Fibroblast of lung (primary cell): Measurements from ENCODE around the gene MLF2. TPM values are rescaled to one million over a fixed set of nuclear protein-coding genes. Genes with fewer than 3 reads are reported as not detected.
"Not testable (repeated sequence)": the region's sequence is repeated elsewhere in the genome, so short reads cannot be mapped to it uniquely, and the experiment has no call there.

Experiments used
- DNase-seq, 2 donors: peaks; one replicate each; pipeline versions ENCODE4 v3.0.0 to v3.0.0-alpha.2; 2010; ENCODE audit warnings: low read depth in 2 of 2
- H2AFZ ChIP-seq: 2 replicates; pipeline ENCODE4 v1.5.1; 2012; ENCODE audit warnings: low read length, control low read depth, inconsistent platforms
- H3K27ac ChIP-seq: 2 replicates; pipeline ENCODE4 v1.5.1; 2011; ENCODE audit warnings: low read length, control low read depth; ENCODE audit not compliant: insufficient read depth
- H3K27me3 ChIP-seq: 2 replicates; pipeline ENCODE4 v1.5.1; 2011; ENCODE audit warnings: mild to moderate bottlenecking, low read length; ENCODE audit not compliant: control insufficient read depth, insufficient read depth
- H3K36me3 ChIP-seq: 2 replicates; pipeline ENCODE4 v1.5.1; 2011; ENCODE audit warnings: low read length; ENCODE audit not compliant: control insufficient read depth, insufficient read depth
- H3K4me1 ChIP-seq: 2 replicates; pipeline ENCODE4 v1.5.1; 2011; ENCODE audit warnings: low read length; ENCODE audit not compliant: control insufficient read depth, insufficient read depth; ENCODE audit errors: extremely low read depth
- H3K4me2 ChIP-seq: 2 replicates; pipeline ENCODE4 v1.5.1; 2011; ENCODE audit warnings: low read length, control low read depth; ENCODE audit not compliant: insufficient read depth; ENCODE audit errors: extremely low read depth
- H3K4me3 ChIP-seq, 4 experiments: fragments of 200-600 bp in 1 of 4; sonication (generic) in 1 of 4; replicated peaks in 1 of 4; 2 replicates each; pipeline ENCODE4 v1.5.1; 2011 to 2016; ENCODE audit warnings: low read length in 4 of 4, low read depth in 3 of 4, mild to moderate bottlenecking in 3 of 4, control low read depth in 2 of 4, inconsistent platforms in 1 of 4, mixed read lengths in 1 of 4; ENCODE audit not compliant: insufficient read depth in 1 of 4; ENCODE audit errors: control extremely low read depth in 1 of 4
- H3K79me2 ChIP-seq: 2 replicates; pipeline ENCODE4 v1.5.1; 2012; ENCODE audit warnings: mild to moderate bottlenecking, low read length, inconsistent platforms; ENCODE audit not compliant: control insufficient read depth, insufficient read depth
- H3K9ac ChIP-seq: 2 replicates; pipeline ENCODE4 v1.5.1; 2011; ENCODE audit warnings: mild to moderate bottlenecking, low read length, control low read depth; ENCODE audit not compliant: insufficient read depth
- H3K9me3 ChIP-seq: 2 replicates; pipeline ENCODE4 v1.5.1; 2012; ENCODE audit warnings: low read depth, low read length; ENCODE audit not compliant: control insufficient read depth, insufficient read depth
- H4K20me1 ChIP-seq: 2 replicates; pipeline ENCODE4 v1.5.1; 2011; ENCODE audit warnings: low read length; ENCODE audit not compliant: control insufficient read depth, insufficient read depth; ENCODE audit errors: extremely low read depth
- EZH2 ChIP-seq: IDR thresholded peaks from 2 replicates; pipeline ENCODE4 v1.5.1; 2012; ENCODE audit warnings: low read length, control low read depth, mild to moderate bottlenecking; ENCODE audit errors: missing control alignments
- polyA plus RNA-seq, 2 donors: library from polyadenylated mRNA; depleted of rRNA in 1 of 2; stranded (reverse) in 1 of 2; unstranded in 1 of 2; fragments of >200 nt; gene quantifications; 2 replicates each; pipeline ENCODE4 v1.2.1, GENCODE V29; 2011 to 2012; ENCODE audit warnings: missing spikeins in 1 of 2
- total RNA-seq: library from RNA; depleted of rRNA; stranded (reverse); fragments of >200 nt; gene quantifications from 2 replicates; pipeline ENCODE4 v1.2.1, GENCODE V29; 2014
- TF ChIP-seq, protein P1 (sequence below), 2 donors: IDR thresholded peaks in 1 of 2; conservative IDR thresholded peaks in 1 of 2; 1 replicate in 1 of 2; 2 replicates in 1 of 2; pipeline ENCODE4 v1.5.1; 2011 to 2012; ENCODE audit warnings: low read length in 2 of 2, control low read depth in 1 of 2, inconsistent platforms in 1 of 2, low read depth in 1 of 2, mild to moderate bottlenecking in 1 of 2

The MLF2 gene
- total and polyA plus RNA-seq, 2 donors (not counting 1 experiment from before 2014, with no cell fraction given): 106 to 289 TPM

DNA sequence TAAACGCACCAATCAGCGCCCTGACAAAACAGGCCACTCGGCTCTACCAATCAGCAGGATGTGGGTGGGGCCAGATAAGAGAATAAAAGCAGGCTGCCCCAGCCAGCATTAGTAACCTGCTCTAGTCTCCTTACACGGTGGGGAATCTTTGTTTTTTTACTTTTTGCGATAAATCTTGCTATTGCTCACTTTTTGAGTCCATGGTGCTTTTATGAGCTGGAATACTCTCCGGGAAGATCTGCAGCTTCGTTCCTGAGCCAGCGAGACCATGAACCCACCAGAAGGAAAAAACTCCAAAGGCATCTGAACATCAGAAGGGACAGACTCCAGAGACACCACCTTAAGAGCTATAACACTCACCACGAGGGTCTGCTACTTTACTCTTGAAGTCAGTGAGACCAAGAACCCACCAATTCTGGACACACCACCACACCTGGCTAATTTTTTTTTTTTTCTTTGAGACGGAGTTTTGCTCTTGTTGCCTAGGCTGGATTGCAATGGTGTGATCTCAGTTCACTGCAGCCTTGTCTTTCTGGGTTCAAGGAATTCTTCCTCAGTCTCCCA is 36.0 kb downstream of the MLF2 start:
- Histone ChIP-seq H3K4me1 (no peaks in the 10 kb centered on the region), H2AFZ (no peak overlapping the region), H3K79me2 (no peaks in the 10 kb centered on the region), H3K4me3 (no peak overlapping the region), H3K4me2 (no peak overlapping the region), H3K36me3 (no peaks in the 10 kb centered on the region), H3K27ac (no peak overlapping the region), H3K9ac (no peak overlapping the region), H3K9me3 (no peaks in the 10 kb centered on the region), H3K27me3 (no peaks in the 10 kb centered on the region), H4K20me1 (no peaks in the 10 kb centered on the region)
- no peak for TF ChIP-seq EZH2
- TF ChIP-seq, protein P1, sequence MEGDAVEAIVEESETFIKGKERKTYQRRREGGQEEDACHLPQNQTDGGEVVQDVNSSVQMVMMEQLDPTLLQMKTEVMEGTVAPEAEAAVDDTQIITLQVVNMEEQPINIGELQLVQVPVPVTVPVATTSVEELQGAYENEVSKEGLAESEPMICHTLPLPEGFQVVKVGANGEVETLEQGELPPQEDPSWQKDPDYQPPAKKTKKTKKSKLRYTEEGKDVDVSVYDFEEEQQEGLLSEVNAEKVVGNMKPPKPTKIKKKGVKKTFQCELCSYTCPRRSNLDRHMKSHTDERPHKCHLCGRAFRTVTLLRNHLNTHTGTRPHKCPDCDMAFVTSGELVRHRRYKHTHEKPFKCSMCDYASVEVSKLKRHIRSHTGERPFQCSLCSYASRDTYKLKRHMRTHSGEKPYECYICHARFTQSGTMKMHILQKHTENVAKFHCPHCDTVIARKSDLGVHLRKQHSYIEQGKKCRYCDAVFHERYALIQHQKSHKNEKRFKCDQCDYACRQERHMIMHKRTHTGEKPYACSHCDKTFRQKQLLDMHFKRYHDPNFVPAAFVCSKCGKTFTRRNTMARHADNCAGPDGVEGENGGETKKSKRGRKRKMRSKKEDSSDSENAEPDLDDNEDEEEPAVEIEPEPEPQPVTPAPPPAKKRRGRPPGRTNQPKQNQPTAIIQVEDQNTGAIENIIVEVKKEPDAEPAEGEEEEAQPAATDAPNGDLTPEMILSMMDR (conservative IDR thresholded peaks at IDR 0.05 in 1 of 2, IDR thresholded peaks at IDR 0.05 in 1 of 2; ENCODE audit: low read depth in 1 of 2, low read length in 2 of 2): no peak
- no peak for DNase-seq

DNA sequence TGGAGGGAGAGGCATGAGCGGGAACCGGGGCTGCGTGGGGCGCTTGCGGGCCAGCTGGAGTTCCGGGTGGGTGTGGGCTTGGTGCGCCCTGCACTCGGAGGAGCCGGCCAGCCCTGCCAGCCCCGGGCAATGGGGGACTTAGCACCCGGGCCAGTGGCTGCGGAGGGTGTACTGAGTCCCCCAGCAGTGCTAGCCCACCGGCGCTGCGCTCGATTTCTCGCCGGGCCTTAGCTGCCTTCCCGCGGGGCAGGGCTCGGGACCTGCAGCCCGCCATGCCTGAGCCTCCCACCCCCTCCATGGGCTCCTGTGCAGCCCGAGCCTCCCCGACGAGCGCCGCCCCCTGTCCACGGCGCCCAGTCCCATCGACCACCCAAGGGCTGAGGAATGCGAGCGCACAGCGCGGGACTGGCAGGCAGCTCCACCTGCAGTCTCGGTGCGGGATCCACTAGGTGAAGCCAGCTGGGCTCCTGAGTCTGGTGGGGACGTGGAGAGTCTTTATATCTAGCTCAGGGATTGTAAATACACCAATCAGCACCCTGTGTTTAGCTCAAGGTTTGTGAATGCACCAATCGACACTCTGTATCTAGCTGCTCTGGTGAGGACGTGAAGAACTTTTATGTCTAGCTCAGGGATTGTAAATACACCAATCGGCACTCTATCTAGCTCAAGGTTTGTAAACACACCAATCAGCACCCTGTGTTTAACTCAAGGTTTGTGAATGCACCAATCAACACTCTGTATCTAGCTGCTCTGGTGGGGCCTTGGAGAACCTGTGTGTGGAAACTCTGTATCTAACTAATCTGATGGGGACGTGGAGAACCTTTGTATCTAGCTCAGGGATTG is 36.7 kb downstream of the MLF2 start:
- not testable (repeated sequence) for H3K9ac ChIP-seq, H3K9me3 ChIP-seq, H4K20me1 ChIP-seq, H3K36me3 ChIP-seq, H2AFZ ChIP-seq, DNase-seq, H3K27ac ChIP-seq, H3K4me2 ChIP-seq, H3K4me1 ChIP-seq, H3K27me3 ChIP-seq, H3K4me3 ChIP-seq, H3K79me2 ChIP-seq

DNA sequence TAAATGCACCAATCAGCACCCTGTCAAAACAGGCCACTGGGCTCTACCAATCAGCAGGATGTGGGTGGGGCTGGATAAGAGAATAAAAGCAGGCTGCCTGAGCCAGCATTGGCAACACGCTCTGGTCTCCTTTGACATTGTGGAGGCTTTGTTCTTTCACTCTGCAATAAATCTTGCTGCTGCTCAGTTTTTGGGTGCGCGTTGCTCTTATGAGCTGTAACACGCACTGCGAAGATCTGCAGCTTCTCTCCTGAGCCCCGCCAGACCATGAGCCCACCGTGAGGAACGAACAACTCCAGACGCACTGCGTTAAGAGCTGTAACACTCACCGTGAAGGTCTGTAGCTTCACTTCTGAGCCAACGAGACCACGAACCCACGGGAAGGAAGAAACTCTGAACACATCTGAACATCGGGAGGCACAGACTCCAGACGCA is 44.0 kb downstream of the MLF2 start:
- no peak overlapping the region for H3K27ac ChIP-seq
- no peaks in the 10 kb centered on the region for H3K79me2 ChIP-seq
- no peak for TF ChIP-seq EZH2
- TF ChIP-seq, protein P1 (conservative IDR thresholded peaks at IDR 0.05 in 1 of 2, IDR thresholded peaks at IDR 0.05 in 1 of 2; ENCODE audit: low read depth in 1 of 2, low read length in 2 of 2): no peak
- no peak overlapping the region for H3K4me3 ChIP-seq
- H3K9ac ChIP-seq: no peak overlapping the region
- no peak for DNase-seq
- no peaks in the 10 kb centered on the region for H4K20me1 ChIP-seq
- H3K4me1 ChIP-seq: no peaks in the 10 kb centered on the region
- H3K4me2 ChIP-seq: no peak overlapping the region
- no peak overlapping the region for H2AFZ ChIP-seq
- H3K36me3 ChIP-seq: no peaks in the 10 kb centered on the region
- H3K27me3 ChIP-seq: peaks cover 3% of the 10 kb centered on the region
- no peaks in the 10 kb centered on the region for H3K9me3 ChIP-seq

DNA sequence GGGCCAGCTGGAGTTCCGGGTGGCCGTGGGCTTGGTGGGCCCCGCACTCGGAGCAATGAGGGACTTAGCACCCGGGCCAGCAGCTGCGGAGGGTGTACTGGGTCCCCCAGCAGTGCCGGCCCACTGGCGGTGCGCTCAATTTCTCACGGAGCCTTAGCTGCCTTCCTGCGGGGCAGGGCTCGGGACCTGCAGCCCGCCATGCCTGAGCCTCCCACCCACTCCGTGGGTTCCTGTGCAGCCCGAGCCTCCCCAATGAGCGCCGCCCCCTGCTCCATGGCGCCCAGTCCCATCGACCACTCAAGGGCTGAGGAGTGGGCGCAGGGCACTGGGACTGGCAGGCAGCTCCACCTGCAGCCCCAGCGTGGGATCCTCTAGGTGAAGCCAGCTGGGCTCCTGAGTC is 44.6 kb downstream of the MLF2 start:
- H3K4me3 ChIP-seq, H3K27me3 ChIP-seq, H3K4me1 ChIP-seq, H3K36me3 ChIP-seq, DNase-seq, H3K4me2 ChIP-seq, H3K79me2 ChIP-seq, H2AFZ ChIP-seq, H4K20me1 ChIP-seq, H3K27ac ChIP-seq, H3K9me3 ChIP-seq, H3K9ac ChIP-seq: not testable (repeated sequence)
